Skin of body (tissue), 2 donors: ENCODE measurements around the gene CENPO. TPM values are rescaled to one million over a fixed set of nuclear protein-coding genes. Genes with fewer than 3 reads are reported as not detected.
A peak's percentile ranks its signal among the peaks of the same experiment; 100 is the strongest.

Experiments
- DNase-seq: peaks from one replicate; lab custom pipeline; 2025; lab: John Stamatoyannopoulos, UW
- total RNA-seq: library from RNA; depleted of rRNA; stranded (reverse); fragments of >200 nt; gene quantifications from one replicate; pipeline ENCODE4 v1.2.3, GENCODE V29; 2014

The CENPO gene, protein sequence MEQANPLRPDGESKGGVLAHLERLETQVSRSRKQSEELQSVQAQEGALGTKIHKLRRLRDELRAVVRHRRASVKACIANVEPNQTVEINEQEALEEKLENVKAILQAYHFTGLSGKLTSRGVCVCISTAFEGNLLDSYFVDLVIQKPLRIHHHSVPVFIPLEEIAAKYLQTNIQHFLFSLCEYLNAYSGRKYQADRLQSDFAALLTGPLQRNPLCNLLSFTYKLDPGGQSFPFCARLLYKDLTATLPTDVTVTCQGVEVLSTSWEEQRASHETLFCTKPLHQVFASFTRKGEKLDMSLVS
- total RNA-seq, result 8.0 TPM

DNA sequence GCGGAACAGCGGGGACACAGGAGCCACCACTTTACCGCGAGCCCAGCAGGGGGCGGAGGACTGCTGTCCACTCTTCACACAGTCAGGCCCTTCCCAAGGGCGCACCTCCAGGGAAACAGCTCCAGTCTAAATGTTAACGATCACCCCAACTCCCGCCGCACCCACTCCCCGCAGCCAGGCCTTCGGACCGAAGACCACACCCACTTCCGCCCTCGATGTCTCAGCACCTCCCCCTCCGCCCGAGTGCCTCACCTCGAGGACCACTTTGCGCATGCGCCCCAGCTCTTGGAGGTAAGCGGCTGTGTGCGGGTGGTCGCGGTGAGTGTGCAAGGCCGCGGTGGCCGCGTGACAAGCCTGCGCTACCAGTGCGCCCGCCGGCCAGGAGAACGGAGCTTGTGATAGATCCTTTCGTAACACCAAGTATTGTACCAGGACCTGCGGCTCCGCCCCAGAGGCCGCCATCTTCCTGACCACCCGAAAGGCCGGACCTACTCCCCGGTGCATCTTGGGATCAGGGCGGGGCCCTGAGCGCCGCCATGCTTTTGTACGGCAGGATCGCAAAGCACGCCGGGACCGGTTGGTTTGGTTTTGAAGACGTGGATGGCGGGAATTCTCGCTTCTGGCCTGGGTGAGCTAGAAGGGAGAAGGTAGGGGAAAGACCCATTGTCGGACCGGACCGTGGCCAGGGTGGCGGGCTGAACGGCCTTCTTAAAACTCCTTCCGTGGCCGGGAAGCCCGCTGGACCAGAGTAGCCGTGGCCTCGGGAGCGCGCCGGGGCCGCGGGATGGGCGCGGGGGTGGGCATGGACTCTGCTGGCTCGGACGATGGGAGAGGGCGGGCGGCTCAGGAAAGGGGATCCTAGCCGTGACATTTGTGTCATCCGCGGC is at the start of gene CENPO, which contains the start of gene PTRHD1:
Gene CENPO, plus strand, starts transcription at position 552 of the 887 bp plus-strand sequence. CDS start 495 bp downstream, outside the sequence.
Gene PTRHD1, minus strand, starts transcription at position 518 of the 887 bp plus-strand sequence. Its CDS starts 14 bp downstream, at position 504.
- DNase-seq, result peak; percentile 97

DNA sequence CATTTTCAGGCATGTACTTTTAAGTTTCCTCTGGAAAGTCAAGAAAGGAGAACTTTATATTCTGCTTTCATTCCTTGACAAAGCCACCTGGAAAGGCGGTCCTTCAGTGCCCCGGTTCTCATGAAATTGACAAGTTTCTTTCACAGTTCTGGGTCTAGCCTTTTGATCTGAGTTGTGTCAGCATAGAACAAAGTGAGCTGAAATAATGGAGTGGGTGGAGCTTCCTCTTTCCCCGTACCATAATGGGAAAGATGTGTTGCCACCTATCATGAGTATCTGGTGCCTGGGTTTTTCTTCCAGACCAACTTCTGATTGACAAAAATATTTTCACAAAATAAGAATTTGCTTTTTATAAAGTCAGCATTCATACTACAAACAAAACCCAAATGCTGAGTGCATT is 49.3 kb upstream of the CENPO start:
- no peak for DNase-seq

DNA sequence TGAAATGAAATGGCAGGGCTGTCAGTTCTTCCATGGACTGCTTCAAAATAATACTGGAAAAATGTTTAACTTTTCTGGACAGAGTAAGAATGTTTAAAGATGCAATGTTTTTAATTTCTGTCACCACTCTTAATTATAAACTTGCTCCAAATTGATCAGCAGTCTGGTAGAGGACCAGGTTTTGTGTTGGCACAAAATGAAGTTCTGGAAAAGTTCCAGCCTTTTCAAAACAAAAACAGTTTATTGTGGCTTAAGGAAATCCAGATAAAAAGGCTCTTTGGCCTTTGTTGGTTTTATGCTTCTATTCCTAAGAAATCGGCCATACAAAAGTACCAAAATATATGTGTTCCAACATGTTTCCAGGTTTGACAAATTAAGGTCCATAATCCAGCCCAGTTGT is 48.9 kb upstream of the CENPO start:
- no peak for DNase-seq

GRCh38 chr2:24745825-24746224 is 47.4 kb upstream of the CENPO start:
- no peak for DNase-seq

- no peak for DNase-seq
These were observed 45.9 kb upstream of the CENPO start for GRCh38 chr2:24747299-24747698.

- no peak for DNase-seq
These were observed 44.0 kb upstream of the CENPO start for GRCh38 chr2:24749069-24749691.

GRCh38 chr2:24754985-24755705 is 38.1 kb upstream of the CENPO start:
- no peak for DNase-seq

- DNase-seq, result no peak
These were observed 36.4 kb upstream of the CENPO start for GRCh38 chr2:24756789-24757188.

GRCh38 chr2:24761866-24762265 is 31.4 kb upstream of the CENPO start:
- no peak for DNase-seq

- no peak for DNase-seq
These were observed 30.7 kb upstream of the CENPO start for GRCh38 chr2:24762518-24762917.

GRCh38 chr2:24763843-24764242 is 29.4 kb upstream of the CENPO start:
- no peak for DNase-seq

GRCh38 chr2:24766609-24767008 is 26.6 kb upstream of the CENPO start:
- DNase-seq, result no peak

DNA sequence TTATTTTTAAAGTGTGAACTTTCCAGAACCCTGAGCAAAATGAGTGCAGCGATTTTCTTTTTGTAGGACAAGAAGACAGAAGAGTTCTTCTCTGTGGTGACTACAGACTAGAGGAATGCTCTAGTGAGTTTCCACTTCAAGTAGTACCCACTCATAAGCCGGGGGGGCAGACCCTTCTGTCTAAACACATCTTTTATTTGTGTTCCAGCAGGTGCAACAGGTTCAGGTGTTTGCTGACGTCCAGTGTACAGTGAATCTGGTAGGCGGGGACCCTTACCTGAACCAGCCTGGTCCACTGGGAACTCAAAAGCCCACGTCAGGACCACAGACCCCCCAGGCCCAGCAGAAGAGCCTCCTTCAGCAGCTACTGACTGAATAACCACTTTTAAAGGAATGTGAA is 25.2 kb upstream of the CENPO start:
- DNase-seq, result no peak

DNA sequence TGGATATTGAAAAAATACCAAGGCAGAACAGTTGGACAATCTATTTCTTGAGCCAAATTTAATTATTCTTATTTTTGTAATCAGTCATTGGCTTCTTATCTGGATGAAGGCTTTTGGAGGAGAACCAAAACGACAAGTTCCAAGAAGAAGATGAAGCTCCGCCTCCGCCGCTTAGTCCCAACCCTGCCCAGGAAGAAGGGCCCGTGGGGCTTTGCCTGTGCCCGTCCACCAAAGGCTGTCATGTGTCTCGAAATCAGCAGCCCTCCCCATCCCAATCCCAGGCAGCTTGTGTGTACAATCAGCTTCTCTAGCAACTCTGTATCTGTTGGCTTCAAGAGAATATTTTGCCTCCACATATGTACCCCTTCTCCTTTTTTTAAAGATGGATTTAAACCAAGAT is 24.6 kb upstream of the CENPO start:
- DNase-seq, result no peak

DNA sequence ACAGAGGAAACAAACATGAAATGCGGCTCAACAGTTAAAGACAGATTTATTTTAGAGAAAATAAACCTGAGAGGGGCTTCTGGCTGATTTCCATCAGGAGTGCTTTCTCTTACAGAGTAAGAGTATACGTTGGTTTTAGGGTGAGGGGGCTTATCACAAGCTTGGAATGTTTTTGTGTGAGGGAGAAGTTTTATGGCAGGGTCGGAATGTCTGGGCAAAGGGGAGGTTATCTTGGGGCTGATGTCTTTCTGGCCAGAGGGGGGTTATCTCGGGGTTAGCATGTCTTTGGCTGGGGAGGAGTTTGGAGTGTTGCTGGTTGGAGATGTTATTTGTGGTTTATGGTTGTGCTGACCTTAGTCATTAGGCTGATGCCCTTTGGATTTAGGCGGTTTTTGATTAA is 22.2 kb upstream of the CENPO start:
- DNase-seq, result no peak

DNA sequence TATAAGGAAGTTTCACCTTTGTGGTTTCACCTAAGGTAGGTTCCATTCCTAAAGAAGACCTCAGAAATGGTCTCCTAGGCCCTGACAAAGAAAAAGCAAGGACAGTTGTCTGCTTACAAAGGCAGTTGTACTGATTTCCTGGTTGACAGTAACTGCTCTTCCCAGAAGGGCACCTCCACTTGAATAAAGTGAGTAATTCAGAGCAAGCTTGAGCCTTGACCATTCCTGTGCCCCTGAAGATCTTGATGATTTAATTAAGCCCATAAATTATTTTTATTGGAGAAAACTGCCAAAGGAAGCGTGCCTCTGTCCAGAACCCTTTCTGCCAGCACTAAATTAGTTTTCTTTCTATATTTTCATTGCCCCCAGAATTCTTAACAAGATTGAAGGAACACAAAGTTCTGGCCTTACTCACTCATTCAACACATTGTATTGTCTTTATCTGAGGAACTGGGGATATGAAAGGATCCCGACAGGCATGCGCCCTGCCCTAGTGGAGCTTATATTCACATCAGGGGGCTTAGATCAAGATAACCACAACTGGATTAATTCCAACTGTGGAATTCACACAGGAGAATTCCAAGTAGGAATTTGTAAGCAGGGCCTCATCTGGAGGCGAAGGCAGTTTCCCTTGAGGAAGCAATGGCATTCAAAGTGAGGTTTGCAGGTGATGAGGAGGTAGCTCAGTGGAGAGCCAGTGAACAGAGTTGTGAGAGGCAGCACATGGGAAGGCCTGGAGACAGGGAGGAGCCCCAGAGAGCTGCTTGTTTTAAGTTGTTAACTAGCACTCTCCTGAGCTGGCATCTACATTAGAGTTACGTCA is 21.2 kb upstream of the CENPO start:
- DNase-seq, result no peak

- DNase-seq, result no peak
These were observed 18.9 kb upstream of the CENPO start for GRCh38 chr2:24774373-24774772.

GRCh38 chr2:24779116-24779515 is 14.1 kb upstream of the CENPO start:
- no peak for DNase-seq

DNA sequence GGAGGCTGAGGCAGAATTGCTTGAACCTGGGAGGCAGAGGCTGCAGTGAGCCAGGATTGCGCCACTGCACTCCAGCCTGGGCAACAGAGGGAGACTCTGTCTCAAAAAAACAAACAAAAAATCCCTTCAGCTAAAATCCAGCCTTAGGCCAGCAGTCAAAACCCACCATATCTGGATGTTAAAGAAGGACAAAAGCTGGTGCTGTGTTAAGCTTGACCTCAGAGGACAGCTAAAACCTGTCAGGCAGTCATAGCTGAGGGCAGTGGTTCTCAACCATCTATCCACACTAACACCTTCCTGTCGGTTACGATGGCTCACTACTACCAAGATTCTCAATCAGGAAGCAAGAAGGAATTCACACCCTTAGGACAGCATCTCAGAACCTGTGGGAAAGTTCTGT is 9.6 kb upstream of the CENPO start:
- DNase-seq, result no peak

DNA sequence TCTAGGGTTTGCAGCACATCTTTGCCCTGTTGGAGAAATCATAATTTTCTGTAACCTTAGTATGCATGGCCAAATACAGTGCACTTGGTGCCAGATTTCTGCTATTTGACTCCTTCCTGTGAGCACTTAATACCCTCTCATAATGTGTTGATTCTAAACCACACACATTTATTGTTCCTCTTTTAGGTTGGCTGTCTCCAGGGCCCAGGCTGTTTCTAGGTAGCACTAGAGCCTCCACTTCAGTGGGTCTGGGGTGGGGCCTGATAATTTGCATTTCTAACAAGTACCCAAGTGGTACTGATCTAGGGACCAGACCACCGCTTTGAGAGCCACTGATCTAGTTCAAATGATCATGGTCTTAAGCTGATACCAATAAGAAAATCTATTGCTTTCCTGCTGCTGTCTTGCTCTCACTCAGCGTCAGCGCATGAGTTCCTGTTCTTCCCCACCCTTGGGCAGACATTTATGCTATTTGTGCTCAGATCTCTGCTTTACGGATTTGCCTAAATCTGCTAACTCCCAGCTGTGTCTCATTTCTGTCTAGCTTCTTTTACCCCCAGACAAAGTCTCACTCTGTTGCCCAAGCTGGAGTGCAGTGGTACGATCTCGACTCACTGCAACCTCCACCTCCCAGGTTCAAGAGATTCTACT is 7.4 kb upstream of the CENPO start:
- no peak for DNase-seq
